OCI-LY1 (cell line): Measurements from ENCODE around the gene SPSB1.

Experiments used
- H2AFZ ChIP-seq: fragments of 200-600 bp; sonication (generic), shearing (Covaris generic); 2 replicates; pipeline ENCODE4 v1.6.0; 2014; ENCODE audit warnings: antibody characterized with exemption, mild to moderate bottlenecking, low read length
- H3F3A ChIP-seq: fragments of 200-600 bp; sonication (generic), shearing (Covaris generic); 2 replicates; pipeline ENCODE4 v1.6.0; 2014; ENCODE audit warnings: mild to moderate bottlenecking, antibody characterized with exemption, low read length, moderate library complexity; ENCODE audit not compliant: insufficient read depth
- H3K27ac ChIP-seq: fragments of 200-600 bp; sonication (generic); 2 replicates; pipeline ENCODE4 v1.5.1; 2014; ENCODE audit warnings: low read length, mixed run types, mild to moderate bottlenecking, low read depth; ENCODE audit not compliant: poor library complexity, severe bottlenecking
- H3K27me3 ChIP-seq: fragments of 200-600 bp; sonication (generic); 2 replicates; pipeline ENCODE4 v1.6.0; 2014; ENCODE audit warnings: antibody characterized with exemption, mild to moderate bottlenecking, low read length, moderate library complexity; ENCODE audit not compliant: insufficient read depth
- H3K36me3 ChIP-seq: fragments of 200-600 bp; sonication (generic); 2 replicates; pipeline ENCODE4 v1.6.1; 2014; ENCODE audit warnings: mild to moderate bottlenecking, antibody characterized with exemption, low read length, moderate library complexity, mixed read lengths; ENCODE audit not compliant: insufficient read depth
- H3K4me1 ChIP-seq: fragments of 200-600 bp; sonication (generic); 2 replicates; pipeline ENCODE4 v1.5.1; 2014; ENCODE audit warnings: mild to moderate bottlenecking, low read length, moderate library complexity; ENCODE audit not compliant: insufficient read depth, severe bottlenecking
- H3K4me2 ChIP-seq: fragments of 200-600 bp; sonication (generic), shearing (Covaris generic); 2 replicates; pipeline ENCODE4 v1.6.1; 2014; ENCODE audit warnings: low read length
- H3K4me3 ChIP-seq: fragments of 200-600 bp; sonication (generic); 2 replicates; pipeline ENCODE4 v1.5.1; 2014; ENCODE audit warnings: low read length, low read depth, mild to moderate bottlenecking, mixed read lengths; ENCODE audit not compliant: poor library complexity, severe bottlenecking
- H3K79me2 ChIP-seq: fragments of 200-600 bp; shearing (Covaris generic); 2 replicates; pipeline ENCODE4 v1.6.1; 2016; ENCODE audit warnings: mixed run types, low read length, mixed read lengths; ENCODE audit not compliant: insufficient read depth
- H3K9ac ChIP-seq: fragments of 200-600 bp; sonication (generic), shearing (Covaris generic); 2 replicates; pipeline ENCODE4 v1.6.1; 2014; ENCODE audit warnings: mild to moderate bottlenecking, low read length, mixed read lengths
- H3K9me2 ChIP-seq: fragments of 200-600 bp; sonication (generic), shearing (Covaris generic); 2 replicates; pipeline ENCODE4 v1.6.1; 2014; ENCODE audit warnings: low read depth, mild to moderate bottlenecking, low read length, mixed read lengths
- H3K9me3 ChIP-seq: fragments of 200-600 bp; shearing (Covaris generic); 2 replicates; pipeline ENCODE4 v1.6.1; 2014; ENCODE audit warnings: low read length, mixed read lengths
- H4K20me1 ChIP-seq: fragments of 200-600 bp; sonication (generic), shearing (Covaris generic); 2 replicates; pipeline ENCODE4 v1.6.0; 2016; ENCODE audit warnings: mild to moderate bottlenecking, low read length; ENCODE audit not compliant: insufficient read depth
- CTCF ChIP-seq: fragments of 200-600 bp; sonication (generic), shearing (Covaris generic); IDR thresholded peaks from 2 replicates; pipeline ENCODE4 v1.5.1; 2017; ENCODE audit warnings: mild to moderate bottlenecking, antibody characterized with exemption, low read length, moderate library complexity, mixed read lengths
- EZH2 ChIP-seq: fragments of 200-600 bp; sonication (generic), shearing (Covaris generic); IDR thresholded peaks from 2 replicates; pipeline ENCODE4 v1.8.0; 2017; ENCODE audit warnings: borderline replicate concordance, mixed run types, mild to moderate bottlenecking, antibody characterized with exemption, low read length, moderate library complexity, mixed read lengths

The SPSB1 gene

GRCh38 chr1:9402717-9403225, 110.1 kb downstream of the SPSB1 start:
- H3K9ac ChIP-seq, result no peak overlapping the region
- no peak overlapping the region for H3K4me2 ChIP-seq
- H3F3A ChIP-seq, result no peaks in the 10 kb centered on the region
- H3K27ac ChIP-seq, result peak overlapping the region; percentile 37
- H2AFZ ChIP-seq, result no peak overlapping the region
- TF ChIP-seq CTCF (no peak), EZH2 (no peak)
- no peaks in the 10 kb centered on the region for H3K36me3 ChIP-seq
- no peaks in the 10 kb centered on the region for H3K79me2 ChIP-seq
- H3K9me3 ChIP-seq, result no peaks in the 10 kb centered on the region
- peaks cover 51% of the 10 kb centered on the region for H3K4me1 ChIP-seq
- H4K20me1 ChIP-seq, result no peaks in the 10 kb centered on the region
- H3K27me3 ChIP-seq, result no peaks in the 10 kb centered on the region
- no peaks in the 10 kb centered on the region for H3K9me2 ChIP-seq
- no peak overlapping the region for H3K4me3 ChIP-seq

- Histone ChIP-seq H3K27me3 (no peaks in the 10 kb centered on the region), H3K4me1 (peaks cover 51% of the 10 kb centered on the region), H4K20me1 (no peaks in the 10 kb centered on the region), H3K9ac (no peak overlapping the region), H3K27ac (no peak overlapping the region), H3K9me2 (no peaks in the 10 kb centered on the region), H3K9me3 (no peaks in the 10 kb centered on the region), H3K79me2 (no peaks in the 10 kb centered on the region), H2AFZ (no peak overlapping the region), H3K4me3 (no peak overlapping the region), H3F3A (no peaks in the 10 kb centered on the region), H3K36me3 (no peaks in the 10 kb centered on the region), H3K4me2 (no peak overlapping the region)
- TF ChIP-seq CTCF (no peak), EZH2 (no peak)
Measured at GRCh38 chr1:9404117-9404914, 111.6 kb downstream of the SPSB1 start.

DNA sequence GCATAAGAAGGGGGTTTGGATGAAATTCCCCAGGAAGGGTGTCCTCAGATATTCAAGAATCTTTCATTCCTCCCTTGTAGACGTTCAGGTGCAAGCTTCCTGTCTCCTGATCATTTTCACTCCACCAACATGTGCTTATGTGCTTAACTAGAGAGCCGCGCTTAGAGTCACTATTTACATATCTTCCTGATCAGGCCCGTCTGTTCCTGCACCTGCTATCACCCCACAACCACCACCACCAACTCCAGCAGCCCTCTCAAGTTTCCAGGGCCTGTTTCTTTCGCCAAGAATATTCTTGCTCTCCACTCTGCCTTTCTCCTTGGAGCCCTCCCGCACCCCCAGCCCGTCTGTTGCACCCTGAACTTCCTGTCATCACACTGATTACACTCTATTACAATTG, 113.4 kb downstream of the SPSB1 start:
- H3K9me3 ChIP-seq, result no peaks in the 10 kb centered on the region
- no peaks in the 10 kb centered on the region for H3K9me2 ChIP-seq
- no peaks in the 10 kb centered on the region for H3K36me3 ChIP-seq
- peak overlapping the region; percentile 52; the same call in 1 of the 2 replicates for H3K9ac ChIP-seq
- H4K20me1 ChIP-seq, result no peaks in the 10 kb centered on the region
- no peak overlapping the region for H3K4me3 ChIP-seq
- H3K27ac ChIP-seq, result peak overlapping the region; percentile 83
- H3K79me2 ChIP-seq, result no peaks in the 10 kb centered on the region
- TF ChIP-seq CTCF (no peak), EZH2 (no peak)
- H3F3A ChIP-seq, result peaks cover 8% of the 10 kb centered on the region; the same call in 1 of the 2 replicates
- no peak overlapping the region for H2AFZ ChIP-seq
- H3K4me1 ChIP-seq, result peaks cover 42% of the 10 kb centered on the region
- H3K4me2 ChIP-seq, result peak overlapping the region; percentile 39; the same call in 1 of the 2 replicates
- H3K27me3 ChIP-seq, result no peaks in the 10 kb centered on the region
